ENCODE measurements around the gene OR10K2. TPM values are rescaled to one million over a fixed set of nuclear protein-coding genes. Genes with fewer than 3 reads are reported as not detected.
"Not testable (repeated sequence)": the region's sequence is repeated elsewhere in the genome, so short reads cannot be mapped to it uniquely, and the experiment has no call there.

The OR10K2 gene
- total RNA-seq, 4 donors from 2014 or later: not detected

DNA sequence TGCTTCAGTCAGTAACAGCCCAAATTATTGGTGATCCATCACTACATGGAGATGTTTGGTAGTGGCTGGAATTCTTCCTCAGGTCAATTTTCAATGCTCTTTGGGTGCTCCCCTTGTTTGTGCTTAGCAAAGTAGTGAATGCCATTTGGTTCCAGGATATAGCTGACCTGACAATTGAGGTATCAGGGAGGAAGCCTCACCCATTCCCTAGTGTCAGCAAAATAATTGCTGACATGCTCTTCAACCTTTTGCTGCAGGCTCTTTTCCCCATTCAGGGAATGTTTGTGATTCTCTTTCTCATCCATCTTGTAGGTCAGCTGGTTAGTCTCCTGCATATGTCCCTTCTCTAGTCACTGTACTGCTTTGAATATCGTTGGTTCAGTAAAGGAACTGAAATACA is 28.5 kb upstream of the OR10K2 start:
- Histone ChIP-seq H3K4me3 (no peak overlapping the region), H3K4me1 (no peaks in the 10 kb centered on the region), H3K27me3 (no peaks in the 10 kb centered on the region), H3K27ac (no peak overlapping the region), H3K9me3 (no peaks in the 10 kb centered on the region), H3K36me3 (no peaks in the 10 kb centered on the region)
- no peak for DNase-seq
- TF ChIP-seq, protein P1, sequence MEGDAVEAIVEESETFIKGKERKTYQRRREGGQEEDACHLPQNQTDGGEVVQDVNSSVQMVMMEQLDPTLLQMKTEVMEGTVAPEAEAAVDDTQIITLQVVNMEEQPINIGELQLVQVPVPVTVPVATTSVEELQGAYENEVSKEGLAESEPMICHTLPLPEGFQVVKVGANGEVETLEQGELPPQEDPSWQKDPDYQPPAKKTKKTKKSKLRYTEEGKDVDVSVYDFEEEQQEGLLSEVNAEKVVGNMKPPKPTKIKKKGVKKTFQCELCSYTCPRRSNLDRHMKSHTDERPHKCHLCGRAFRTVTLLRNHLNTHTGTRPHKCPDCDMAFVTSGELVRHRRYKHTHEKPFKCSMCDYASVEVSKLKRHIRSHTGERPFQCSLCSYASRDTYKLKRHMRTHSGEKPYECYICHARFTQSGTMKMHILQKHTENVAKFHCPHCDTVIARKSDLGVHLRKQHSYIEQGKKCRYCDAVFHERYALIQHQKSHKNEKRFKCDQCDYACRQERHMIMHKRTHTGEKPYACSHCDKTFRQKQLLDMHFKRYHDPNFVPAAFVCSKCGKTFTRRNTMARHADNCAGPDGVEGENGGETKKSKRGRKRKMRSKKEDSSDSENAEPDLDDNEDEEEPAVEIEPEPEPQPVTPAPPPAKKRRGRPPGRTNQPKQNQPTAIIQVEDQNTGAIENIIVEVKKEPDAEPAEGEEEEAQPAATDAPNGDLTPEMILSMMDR (IDR thresholded peaks at IDR 0.05): no peak
- TF ChIP-seq POLR2A (IDR thresholded peaks at IDR 0.05): no peak
- intact Hi-C loops (cut with DNase I; ENCODE audit: low total_unique reads): no loop called here

DNA sequence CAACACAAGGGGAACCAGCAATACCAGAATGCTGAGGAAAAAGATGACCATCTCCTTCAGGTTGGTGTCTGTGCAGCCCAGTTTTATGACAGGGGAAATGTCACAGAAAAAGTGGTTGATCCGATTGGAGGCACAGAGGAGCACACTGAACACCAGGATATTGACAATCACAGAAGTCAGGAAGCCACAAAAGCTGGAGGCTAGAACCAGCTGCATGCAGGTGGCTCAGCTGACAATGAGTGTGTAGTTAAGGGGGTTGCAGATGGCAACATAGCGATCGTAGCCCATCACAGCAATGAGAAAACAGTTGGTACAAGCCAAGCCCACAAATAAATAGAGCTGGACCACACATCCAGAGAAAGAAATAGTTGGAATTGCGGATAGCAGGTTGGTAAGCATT is 19.3 kb upstream of the OR10K2 start:
- no peak for DNase-seq
- Histone ChIP-seq H3K4me1 (no peaks in the 10 kb centered on the region), H3K27ac (no peak overlapping the region), H3K27me3 (no peaks in the 10 kb centered on the region), H3K4me3 (no peak overlapping the region), H3K9me3 (no peaks in the 10 kb centered on the region), H3K36me3 (no peaks in the 10 kb centered on the region)
- intact Hi-C loops (cut with DNase I; ENCODE audit: low total_unique reads): no loop called here
- TF ChIP-seq, protein P1 (IDR thresholded peaks at IDR 0.05): no peak
- no peak for TF ChIP-seq POLR2A (IDR thresholded peaks at IDR 0.05)

DNA sequence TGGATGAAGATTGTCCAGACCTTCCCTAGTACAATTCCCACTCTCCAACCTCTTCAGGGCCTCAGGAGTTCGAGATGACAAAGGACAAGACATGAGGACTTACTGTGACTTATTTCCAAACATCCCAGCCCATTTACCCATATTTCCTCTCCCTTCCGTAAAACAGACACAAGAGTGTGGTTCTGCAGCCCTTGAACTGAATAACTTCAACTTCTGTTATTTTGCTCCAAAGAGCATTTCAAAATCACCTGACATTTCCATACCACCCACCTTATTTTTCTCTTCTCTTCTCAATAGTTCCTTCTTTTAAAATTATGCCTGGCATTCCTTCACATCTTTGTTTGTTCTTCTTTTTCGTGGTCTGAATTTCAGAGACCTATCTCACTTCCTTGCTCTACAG is 8.7 kb upstream of the OR10K2 start:
- TF ChIP-seq, protein P1 (IDR thresholded peaks at IDR 0.05): no peak
- Histone ChIP-seq H3K27ac (no peak overlapping the region), H3K4me3 (no peak overlapping the region), H3K4me1 (no peaks in the 10 kb centered on the region), H3K36me3 (no peaks in the 10 kb centered on the region), H3K9me3 (no peaks in the 10 kb centered on the region), H3K27me3 (no peaks in the 10 kb centered on the region)
- DNase-seq: no peak
- intact Hi-C loops (cut with DNase I; ENCODE audit: low total_unique reads): no loop called here

DNA sequence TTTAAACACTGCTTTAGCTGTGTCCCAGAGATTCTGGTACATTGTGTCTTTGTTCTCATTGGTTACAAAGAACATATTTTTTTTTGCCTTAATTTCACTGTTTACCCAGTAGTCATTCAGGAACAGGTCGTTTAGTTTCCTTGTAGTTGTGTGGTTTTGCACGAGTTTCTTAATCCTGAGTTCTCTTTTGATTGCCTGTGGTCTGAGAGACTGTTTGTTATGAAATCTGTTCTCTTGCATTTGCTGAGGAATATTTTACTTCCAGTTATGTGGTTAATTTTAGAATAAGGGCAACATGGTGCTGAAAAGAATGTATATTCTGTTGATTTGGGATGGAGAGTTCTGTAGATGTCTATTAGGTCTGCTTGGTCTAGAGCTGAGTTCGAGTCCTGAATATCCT is 4.1 kb upstream of the OR10K2 start:
- DNase-seq; H3K4me3 ChIP-seq; H3K4me1 ChIP-seq; H3K27ac ChIP-seq; H3K36me3 ChIP-seq; H3K27me3 ChIP-seq; intact Hi-C loops (cut with DNase I; ENCODE audit: low total_unique reads); H3K9me3 ChIP-seq: not testable (repeated sequence)

DNA sequence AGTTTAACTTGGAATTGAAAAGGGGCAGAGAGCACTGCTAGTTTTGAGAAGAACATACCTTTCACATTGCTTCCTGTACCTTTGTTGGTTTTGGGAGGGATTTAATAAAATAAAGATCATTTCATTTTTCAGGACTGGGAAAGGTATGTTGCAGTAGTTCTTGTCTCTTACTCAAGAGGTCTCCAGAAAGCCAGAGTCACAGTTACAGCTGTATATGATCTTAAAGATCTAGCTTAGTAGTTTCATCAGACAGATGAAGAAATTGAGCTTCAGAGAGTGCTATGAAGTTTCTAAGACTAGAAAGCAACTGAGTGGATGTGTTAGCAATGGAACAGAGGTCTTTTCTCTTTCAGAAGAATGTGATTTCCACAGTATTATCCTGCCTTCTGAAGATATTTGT is 1.0 kb downstream of the OR10K2 start:
- Histone ChIP-seq H3K27me3 (no peaks in the 10 kb centered on the region), H3K36me3 (no peaks in the 10 kb centered on the region), H3K27ac (no peak overlapping the region), H3K9me3 (no peaks in the 10 kb centered on the region), H3K4me1 (no peaks in the 10 kb centered on the region), H3K4me3 (no peak overlapping the region)
- TF ChIP-seq, protein P1 (IDR thresholded peaks at IDR 0.05): no peak
- TF ChIP-seq POLR2A (IDR thresholded peaks at IDR 0.05): no peak
- intact Hi-C loops (cut with DNase I; ENCODE audit: low total_unique reads): no loop called here
- DNase-seq: no peak

DNA sequence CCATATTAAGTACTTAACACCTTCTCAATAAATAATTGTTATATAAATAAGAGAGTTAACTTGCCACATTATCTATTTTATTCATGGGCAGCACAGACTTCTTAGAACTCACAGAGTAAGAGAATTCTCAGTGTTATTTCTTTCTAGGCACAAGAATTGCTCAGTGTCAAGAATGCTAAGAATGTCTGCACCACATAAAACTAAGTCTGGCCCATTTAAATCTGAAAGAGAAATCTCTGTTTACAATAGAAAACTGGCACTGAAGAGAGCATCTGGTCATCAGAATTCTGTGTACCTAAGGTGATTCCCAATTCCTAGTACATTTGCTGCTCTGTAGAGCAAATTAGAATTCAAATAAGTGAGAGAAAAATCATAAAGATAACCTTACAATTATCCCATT is 3.8 kb downstream of the OR10K2 start:
- intact Hi-C loops (cut with DNase I; ENCODE audit: low total_unique reads): no loop called here
- Histone ChIP-seq H3K9me3 (no peaks in the 10 kb centered on the region), H3K27ac (no peak overlapping the region), H3K36me3 (no peaks in the 10 kb centered on the region), H3K27me3 (no peaks in the 10 kb centered on the region), H3K4me1 (no peaks in the 10 kb centered on the region), H3K4me3 (no peak overlapping the region)
- no peak for TF ChIP-seq POLR2A (IDR thresholded peaks at IDR 0.05)
- TF ChIP-seq, protein P1 (IDR thresholded peaks at IDR 0.05): no peak
- DNase-seq: no peak

Data from uterus (tissue), 4 donors.